CMK (cell line): ENCODE measurements around the gene ZNF585A.
A peak's percentile ranks its signal among the peaks of the same experiment; 100 is the strongest.
"Not testable (repeated sequence)": the region's sequence is repeated elsewhere in the genome, so short reads cannot be mapped to it uniquely, and the experiment has no call there.

Experiments
- DNase-seq: peaks from one replicate; pipeline ENCODE4 v3.0.0-alpha.2; 2010; ENCODE audit warnings: low read depth

ZNF585A gene

GRCh38 chr19:37172368-37173366, at the start of gene ZNF585A:
Gene ZNF585A, minus strand, starts transcription at chr19:37172695. Its CDS starts 2,785 bp downstream, at chr19:37169910.
- peak; percentile 85 for DNase-seq

GRCh38 chr19:37221136-37221535, 48.6 kb upstream of the ZNF585A start:
- no peak for DNase-seq

- DNase-seq: no peak
Observed at GRCh38 chr19:37220383-37220782, 47.9 kb upstream of the ZNF585A start.

- no peak for DNase-seq
Observed at GRCh38 chr19:37218592-37218935, 46.1 kb upstream of the ZNF585A start.

GRCh38 chr19:37217775-37218591, 45.5 kb upstream of the ZNF585A start, which contains the start of gene ZNF383:
Gene ZNF383, plus strand, starts transcription at chr19:37218214. Its CDS starts 12,240 bp downstream, at chr19:37230454.
- peak; percentile 81 for DNase-seq

- no peak for DNase-seq
Observed at GRCh38 chr19:37217480-37217774, 44.9 kb upstream of the ZNF585A start.

- no peak for DNase-seq
Observed at GRCh38 chr19:37197768-37198167, 25.3 kb upstream of the ZNF585A start.

- DNase-seq: not testable (repeated sequence)
Observed at GRCh38 chr19:37197115-37197514, 24.6 kb upstream of the ZNF585A start.

- not testable (repeated sequence) for DNase-seq
Observed at GRCh38 chr19:37195248-37195647, 22.8 kb upstream of the ZNF585A start.

GRCh38 chr19:37186071-37186470, 13.6 kb upstream of the ZNF585A start:
- DNase-seq: not testable (repeated sequence)

GRCh38 chr19:37165635-37166034, 6.9 kb downstream of the ZNF585A start:
- DNase-seq: no peak

GRCh38 chr19:37160153-37160552, 12.3 kb downstream of the ZNF585A start:
- DNase-seq: no peak

GRCh38 chr19:37148214-37148613, 24.3 kb downstream of the ZNF585A start:
- DNase-seq: no peak

- no peak for DNase-seq
Observed at GRCh38 chr19:37136111-37136510, 36.4 kb downstream of the ZNF585A start.

GRCh38 chr19:37128821-37129177, 43.7 kb downstream of the ZNF585A start:
- DNase-seq: no peak

- DNase-seq: no peak
Observed at GRCh38 chr19:37127999-37128820, 44.3 kb downstream of the ZNF585A start.

- DNase-seq: not testable (repeated sequence)
Observed at GRCh38 chr19:37122093-37122492, 50.4 kb downstream of the ZNF585A start.

- DNase-seq: no peak
Observed at GRCh38 chr19:37114001-37114400, 58.5 kb downstream of the ZNF585A start.

GRCh38 chr19:37111753-37112152, 60.7 kb downstream of the ZNF585A start:
- DNase-seq: peak; percentile 5

- DNase-seq: not testable (repeated sequence)
Observed at GRCh38 chr19:37104135-37104534, 68.4 kb downstream of the ZNF585A start.

- no peak for DNase-seq
Observed at GRCh38 chr19:37098570-37098969, 73.9 kb downstream of the ZNF585A start.

GRCh38 chr19:37095859-37096258, 76.6 kb downstream of the ZNF585A start:
- no peak for DNase-seq
